ENCODE results near the gene INTS2.

- TF ChIP-seq EZH2 (IDR thresholded peaks at IDR 0.05) (no peak), POLR2AphosphoS5 (IDR thresholded peaks at IDR 0.05; ENCODE audit: borderline replicate concordance, low read depth, low read length) (no peak), FOXP2 (optimal IDR thresholded peaks at IDR 0.05; ENCODE audit: control extremely low read depth, extremely low read length, insufficient read depth) (no peak)
Observed at GRCh38 chr17:61836266-61837174, 91.3 kb downstream of the INTS2 start.
